HUES64 (cell line): ENCODE measurements around the gene SLC66A2. TPM values are rescaled to one million over a fixed set of nuclear protein-coding genes. Genes with fewer than 3 reads are reported as not detected.
"Not testable (repeated sequence)": the region's sequence is repeated elsewhere in the genome, so short reads cannot be mapped to it uniquely, and the experiment has no call there.

Experiments
- H3K27ac ChIP-seq: 2 replicates; pipeline ENCODE4 v1.7.0; 2013; ENCODE audit warnings: low read depth, low read length, inconsistent platforms
- H3K27me3 ChIP-seq: 2 replicates; pipeline ENCODE4 v1.6.1; 2013; ENCODE audit warnings: mild to moderate bottlenecking, low read length; ENCODE audit not compliant: insufficient read depth
- H3K36me3 ChIP-seq: 2 replicates; pipeline ENCODE4 v1.6.1; 2013; ENCODE audit warnings: mild to moderate bottlenecking, low read length; ENCODE audit not compliant: insufficient read depth
- H3K4me1 ChIP-seq: 2 replicates; pipeline ENCODE4 v1.6.1; 2013; ENCODE audit warnings: mild to moderate bottlenecking, low read length, moderate library complexity; ENCODE audit not compliant: insufficient read depth
- H3K4me3 ChIP-seq: 2 replicates; pipeline ENCODE4 v1.5.1; 2013; ENCODE audit warnings: mild to moderate bottlenecking, low read length, moderate library complexity
- H3K9ac ChIP-seq: 2 replicates; pipeline ENCODE4 v1.6.1; 2013; ENCODE audit warnings: mild to moderate bottlenecking, low read depth, low read length
- H3K9me3 ChIP-seq: 2 replicates; pipeline ENCODE4 v1.6.1; 2013; ENCODE audit warnings: low read depth, low read length; ENCODE audit not compliant: insufficient read depth
- WGBS: fragments of 150-250, 120-280 bp; methylation state at CpG from one replicate; pipeline ENCODE4 v1.1.7; 2013; ENCODE audit warnings: missing lambda C conversion rate; 5-methylcytosine and 5-hydroxymethylcytosine counted together
- polyA plus RNA-seq, 2 experiments: library from polyadenylated mRNA; stranded (reverse); fragments of 50-300 nt; gene quantifications; one replicate each; pipeline ENCODE4 v1.2.3, GENCODE V29; 2013

SLC66A2 gene
- polyA plus RNA-seq (2013, experiment 1 of 2): 9.7 TPM
- 10.4 TPM for polyA plus RNA-seq (2013, experiment 2 of 2)

- Histone ChIP-seq H3K9ac (no peak within 1 kb of the TSS), H3K27ac (no peak within 1 kb of the TSS), H3K9me3 (no peaks in the 10 kb centered on the region), H3K4me1 (no peaks in the 10 kb centered on the region; the same call in 1 of the 2 replicates), H3K27me3 (peaks cover 63% of the 10 kb centered on the region), H3K36me3 (no peaks in the 10 kb centered on the region), H3K4me3 (peak within 1 kb of the TSS; percentile 62)
- under 1% methylated on average over 126 of the region's 126 CpGs for WGBS
Measured at GRCh38 chr18:79951545-79952455, at the start of gene SLC66A2. TSS of gene SLC66A2 (minus strand) at chr18:79951653. CDS start at chr18:79950926, 727 bp downstream.

GRCh38 chr18:80000877-80001276 lies 49.4 kb upstream of the SLC66A2 start:
- Histone ChIP-seq H3K4me3 (no peak overlapping the region), H3K9me3 (peaks cover 14% of the 10 kb centered on the region), H3K36me3 (no peaks in the 10 kb centered on the region), H3K9ac (no peak overlapping the region), H3K27ac (no peak overlapping the region), H3K27me3 (no peaks in the 10 kb centered on the region), H3K4me1 (no peaks in the 10 kb centered on the region)
- WGBS: 83% methylated on average over 3 of the region's 3 CpGs

DNA sequence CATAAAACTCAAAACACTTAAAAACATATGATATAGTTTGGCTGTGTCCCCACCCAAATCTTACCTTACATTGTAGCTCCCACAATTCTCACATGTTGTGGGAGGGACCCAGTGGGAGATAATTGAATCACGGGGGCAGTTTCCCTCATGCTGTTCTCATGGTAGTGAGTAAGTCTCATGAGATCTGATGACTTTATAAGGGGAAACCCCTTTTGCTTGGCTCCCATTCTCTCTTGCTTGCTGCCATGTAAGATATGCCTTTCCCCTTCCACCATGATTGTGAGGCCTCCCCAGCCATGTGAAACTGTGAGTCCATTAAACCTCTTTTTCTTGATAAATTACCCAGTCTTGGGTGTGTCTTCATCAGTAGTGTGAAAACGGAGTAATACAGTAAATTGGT lies 48.2 kb upstream of the SLC66A2 start:
- not testable (repeated sequence) for H3K4me1 ChIP-seq, H3K27me3 ChIP-seq, H3K27ac ChIP-seq, H3K4me3 ChIP-seq, H3K9ac ChIP-seq, H3K36me3 ChIP-seq
- H3K9me3 ChIP-seq: peaks cover 14% of the 10 kb centered on the region
- 82% methylated on average over 2 of the region's 2 CpGs for WGBS

DNA sequence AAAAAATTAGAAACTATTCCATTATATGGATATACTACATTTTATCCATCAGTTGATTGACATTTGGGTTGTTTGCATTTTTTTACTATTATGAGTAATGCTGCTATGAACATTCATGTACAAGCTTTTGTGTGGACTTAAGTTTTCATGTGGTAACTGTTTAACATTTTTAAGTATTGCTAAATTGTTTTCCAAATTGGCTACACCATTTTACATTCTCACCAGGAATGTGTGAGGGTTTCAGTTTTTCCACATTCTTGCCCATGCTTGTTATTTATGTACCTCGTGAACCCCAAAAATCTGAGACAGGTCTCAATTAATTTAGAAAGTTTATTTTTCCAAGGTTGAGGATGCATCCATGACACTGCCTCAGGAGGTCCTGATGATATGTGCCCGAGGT lies 40.0 kb upstream of the SLC66A2 start:
- H3K4me3 ChIP-seq: no peak overlapping the region
- 86% methylated on average over 2 of the region's 2 CpGs for WGBS
- no peaks in the 10 kb centered on the region for H3K9me3 ChIP-seq

GRCh38 chr18:79989195-79989497 lies 37.7 kb upstream of the SLC66A2 start:
- Histone ChIP-seq H3K36me3 (peaks cover 29% of the 10 kb centered on the region), H3K4me1 (peaks cover 15% of the 10 kb centered on the region; the same call in 1 of the 2 replicates), H3K9ac (peak overlapping the region; percentile 95; the same call in 1 of the 2 replicates), H3K9me3 (no peaks in the 10 kb centered on the region), H3K4me3 (peak overlapping the region; percentile 100), H3K27me3 (no peaks in the 10 kb centered on the region), H3K27ac (no peak overlapping the region; the same call in 1 of the 2 replicates)
- whole genome bisulfite sequencing: 85% methylated on average over 14 of the region's 14 CpGs

More for the DNA sequence above, 40.0 kb upstream of the SLC66A2 start:
- no peaks in the 10 kb centered on the region for H3K27me3 ChIP-seq
- peaks cover 13% of the 10 kb centered on the region; the same call in 1 of the 2 replicates for H3K4me1 ChIP-seq
- no peak overlapping the region for H3K27ac ChIP-seq
- no peak overlapping the region for H3K9ac ChIP-seq
- peaks cover 5% of the 10 kb centered on the region for H3K36me3 ChIP-seq

- Histone ChIP-seq H3K36me3 (peaks cover 34% of the 10 kb centered on the region), H3K9ac (peak within 1 kb of the TSS; percentile 95), H3K27ac (peak within 1 kb of the TSS; percentile 84), H3K27me3 (no peaks in the 10 kb centered on the region), H3K9me3 (no peaks in the 10 kb centered on the region), H3K4me1 (peaks cover 15% of the 10 kb centered on the region; the same call in 1 of the 2 replicates), H3K4me3 (peak within 1 kb of the TSS; percentile 100)
- 1% methylated on average over 71 of the region's 71 CpGs for WGBS
Measured at GRCh38 chr18:79988451-79989194, 37.2 kb upstream of the SLC66A2 start, which contains the start of gene TXNL4A. TSS of gene TXNL4A (minus strand) at chr18:79988563. CDS start at chr18:79988392, 171 bp downstream.

- Histone ChIP-seq H3K36me3 (peaks cover 35% of the 10 kb centered on the region), H3K27ac (peak overlapping the region; percentile 84), H3K9ac (peak overlapping the region; percentile 95), H3K27me3 (no peaks in the 10 kb centered on the region), H3K4me1 (peaks cover 15% of the 10 kb centered on the region; the same call in 1 of the 2 replicates), H3K9me3 (no peaks in the 10 kb centered on the region), H3K4me3 (peak overlapping the region; percentile 100)
- under 1% methylated on average over 48 of the region's 48 CpGs for WGBS
Measured at GRCh38 chr18:79988071-79988450, 36.6 kb upstream of the SLC66A2 start.

- Histone ChIP-seq H3K27me3 (no peaks in the 10 kb centered on the region), H3K27ac (peak overlapping the region; percentile 84; the same call in 1 of the 2 replicates), H3K9ac (peak overlapping the region; percentile 95), H3K4me3 (peak overlapping the region; percentile 100), H3K9me3 (no peaks in the 10 kb centered on the region), H3K36me3 (peaks cover 37% of the 10 kb centered on the region), H3K4me1 (peaks cover 15% of the 10 kb centered on the region; the same call in 1 of the 2 replicates)
- under 1% methylated on average over 5 of the region's 6 CpGs for WGBS
Measured at GRCh38 chr18:79987566-79987965, 36.1 kb upstream of the SLC66A2 start.

- peak overlapping the region; percentile 95; the same call in 1 of the 2 replicates for H3K9ac ChIP-seq
- H3K4me1 ChIP-seq: peaks cover 8% of the 10 kb centered on the region; the same call in 1 of the 2 replicates
- H3K27ac ChIP-seq: no peak overlapping the region
- H3K4me3 ChIP-seq: peak overlapping the region; percentile 100
- H3K9me3 ChIP-seq: no peaks in the 10 kb centered on the region
- WGBS: 75% methylated on average over 7 of the region's 7 CpGs
- peaks cover 39% of the 10 kb centered on the region for H3K36me3 ChIP-seq
- no peaks in the 10 kb centered on the region for H3K27me3 ChIP-seq
Measured at GRCh38 chr18:79986726-79987125, 35.3 kb upstream of the SLC66A2 start.

DNA sequence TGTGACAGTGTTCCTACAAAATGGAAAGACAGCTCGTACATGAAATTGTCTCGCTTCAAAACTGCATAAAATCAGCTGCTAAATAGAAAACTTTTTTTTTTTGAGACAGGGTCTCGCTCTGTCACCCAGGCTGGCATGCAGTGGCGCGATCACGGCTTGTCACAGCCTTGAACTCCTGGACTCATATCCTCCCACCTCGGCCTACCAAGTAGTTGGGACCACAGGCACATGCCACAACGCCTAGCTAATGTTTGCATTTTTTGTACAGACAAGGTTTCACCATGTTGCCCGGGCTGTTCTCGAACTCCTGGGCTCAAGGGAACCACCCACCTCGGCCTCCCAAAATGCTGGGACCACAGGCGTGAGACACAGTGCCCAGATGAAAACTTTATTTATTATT lies 33.7 kb upstream of the SLC66A2 start:
- 93% methylated on average over 12 of the region's 12 CpGs for WGBS
- no peaks in the 10 kb centered on the region for H3K27me3 ChIP-seq
- no peak overlapping the region for H3K4me3 ChIP-seq
- no peaks in the 10 kb centered on the region for H3K9me3 ChIP-seq
- H3K4me1 ChIP-seq: peaks cover 8% of the 10 kb centered on the region; the same call in 1 of the 2 replicates
- no peak overlapping the region for H3K9ac ChIP-seq
- H3K27ac ChIP-seq: no peak overlapping the region
- H3K36me3 ChIP-seq: peaks cover 39% of the 10 kb centered on the region

DNA sequence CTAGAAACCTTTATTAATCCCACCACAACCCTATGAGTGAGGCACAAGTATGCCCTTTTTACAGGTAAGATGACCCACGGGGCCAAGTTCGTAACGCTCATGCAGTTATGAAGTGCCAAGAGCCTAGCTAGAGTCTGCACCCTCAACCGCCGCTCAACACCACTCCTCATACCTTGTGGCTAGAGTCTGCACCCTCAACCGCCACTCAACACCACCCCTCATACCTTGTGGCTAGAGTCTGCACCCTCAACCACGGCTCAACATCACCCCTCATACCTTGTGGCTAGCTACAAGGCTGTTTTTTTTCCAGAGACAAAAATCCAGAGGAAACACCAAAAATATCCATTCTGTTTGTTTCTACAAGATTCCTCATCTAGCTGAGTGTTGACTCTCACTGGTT lies 32.3 kb upstream of the SLC66A2 start:
- no peaks in the 10 kb centered on the region for H3K27me3 ChIP-seq
- H3K4me1 ChIP-seq: peaks cover 8% of the 10 kb centered on the region; the same call in 1 of the 2 replicates
- no peak overlapping the region for H3K27ac ChIP-seq
- no peaks in the 10 kb centered on the region for H3K9me3 ChIP-seq
- no peak overlapping the region for H3K4me3 ChIP-seq
- H3K36me3 ChIP-seq: peaks cover 49% of the 10 kb centered on the region
- 98% methylated on average over 7 of the region's 7 CpGs for WGBS
- H3K9ac ChIP-seq: no peak overlapping the region
